AG10803 (cell line): ENCODE data around the gene LGI1.

Experiments
- DNase-seq: peaks from one replicate; pipeline ENCODE4 v3.0.0; 2010; ENCODE audit warnings: low read depth
- H3K4me3 ChIP-seq: 2 replicates; pipeline ENCODE4 v1.5.1; 2011; ENCODE audit warnings: mild to moderate bottlenecking, low read length, control low read depth
- TF ChIP-seq, protein P1 (sequence below): conservative IDR thresholded peaks from 2 replicates; pipeline ENCODE4 v1.5.1; 2011; ENCODE audit warnings: mild to moderate bottlenecking, low read length, control low read depth, inconsistent platforms

Gene LGI1

DNA sequence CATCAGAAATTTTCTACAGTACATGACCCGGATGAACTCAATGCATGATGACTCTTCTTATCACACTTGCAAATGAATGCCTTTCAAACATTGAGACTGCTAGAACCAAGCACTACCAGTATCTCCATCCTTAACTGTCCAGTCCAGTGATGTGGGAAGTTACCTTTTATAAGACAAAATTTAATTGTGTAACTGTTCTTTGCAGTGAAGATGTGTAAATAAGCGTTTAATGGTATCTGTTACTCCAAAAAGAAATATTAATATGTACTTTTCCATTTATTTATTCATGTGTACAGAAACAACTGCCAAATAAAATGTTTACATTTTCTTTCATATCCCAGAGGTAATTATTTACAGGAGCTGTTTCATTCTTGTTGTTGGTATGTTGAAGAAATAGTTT is 40.1 kb downstream of the LGI1 start:
- H3K4me3 ChIP-seq: no peak overlapping the region
- TF ChIP-seq, protein P1, sequence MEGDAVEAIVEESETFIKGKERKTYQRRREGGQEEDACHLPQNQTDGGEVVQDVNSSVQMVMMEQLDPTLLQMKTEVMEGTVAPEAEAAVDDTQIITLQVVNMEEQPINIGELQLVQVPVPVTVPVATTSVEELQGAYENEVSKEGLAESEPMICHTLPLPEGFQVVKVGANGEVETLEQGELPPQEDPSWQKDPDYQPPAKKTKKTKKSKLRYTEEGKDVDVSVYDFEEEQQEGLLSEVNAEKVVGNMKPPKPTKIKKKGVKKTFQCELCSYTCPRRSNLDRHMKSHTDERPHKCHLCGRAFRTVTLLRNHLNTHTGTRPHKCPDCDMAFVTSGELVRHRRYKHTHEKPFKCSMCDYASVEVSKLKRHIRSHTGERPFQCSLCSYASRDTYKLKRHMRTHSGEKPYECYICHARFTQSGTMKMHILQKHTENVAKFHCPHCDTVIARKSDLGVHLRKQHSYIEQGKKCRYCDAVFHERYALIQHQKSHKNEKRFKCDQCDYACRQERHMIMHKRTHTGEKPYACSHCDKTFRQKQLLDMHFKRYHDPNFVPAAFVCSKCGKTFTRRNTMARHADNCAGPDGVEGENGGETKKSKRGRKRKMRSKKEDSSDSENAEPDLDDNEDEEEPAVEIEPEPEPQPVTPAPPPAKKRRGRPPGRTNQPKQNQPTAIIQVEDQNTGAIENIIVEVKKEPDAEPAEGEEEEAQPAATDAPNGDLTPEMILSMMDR: no peak
- DNase-seq: no peak

DNA sequence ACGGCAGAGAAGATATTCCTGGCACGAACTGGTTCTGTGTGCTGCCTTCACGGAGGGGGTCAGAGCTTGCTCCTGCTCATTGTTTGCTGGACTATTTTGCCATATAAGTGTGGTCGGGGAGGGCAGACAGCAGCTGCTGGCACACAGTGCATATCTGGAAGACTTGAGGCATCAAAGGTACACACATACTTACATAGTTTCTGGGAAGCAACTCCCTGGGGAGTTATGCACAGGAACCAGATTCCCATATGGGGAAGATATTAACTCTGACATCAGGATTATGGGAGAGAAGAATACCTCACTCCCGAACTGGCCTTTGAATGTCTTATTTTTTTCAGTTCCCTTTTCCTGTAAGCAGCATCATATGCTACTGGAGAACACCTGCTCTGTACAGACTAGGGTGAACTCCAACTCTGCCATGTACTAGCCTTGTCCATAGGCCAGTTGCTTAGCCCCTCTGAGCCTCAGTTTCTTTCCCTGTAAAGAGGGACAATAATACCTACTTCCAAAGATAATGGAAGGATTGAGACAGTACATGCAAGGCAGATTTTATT is 41.5 kb downstream of the LGI1 start:
- DNase-seq: peak; percentile 9
- TF ChIP-seq, protein P1: no peak
- no peak overlapping the region for H3K4me3 ChIP-seq

DNA sequence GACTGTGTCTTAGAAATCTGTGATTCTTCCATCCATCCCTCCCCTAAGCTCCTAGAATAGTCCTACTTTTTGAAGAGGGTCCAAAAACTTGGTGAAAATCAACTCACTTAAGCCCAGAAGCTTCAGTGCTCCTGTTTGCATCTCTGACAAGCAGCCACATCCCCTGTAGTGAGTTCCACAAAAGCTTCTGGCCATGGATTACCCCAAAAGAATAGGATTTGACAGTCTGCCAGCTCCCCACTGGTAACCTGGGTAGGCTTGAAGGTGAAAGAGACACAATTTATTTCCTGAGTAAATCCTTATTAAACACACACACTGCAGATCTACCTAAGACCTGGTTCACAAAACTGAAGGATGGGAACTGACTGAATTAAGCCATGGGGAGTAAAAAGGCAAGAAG is 46.5 kb downstream of the LGI1 start:
- DNase-seq: no peak
- no peak overlapping the region for H3K4me3 ChIP-seq
- TF ChIP-seq, protein P1: no peak

DNA sequence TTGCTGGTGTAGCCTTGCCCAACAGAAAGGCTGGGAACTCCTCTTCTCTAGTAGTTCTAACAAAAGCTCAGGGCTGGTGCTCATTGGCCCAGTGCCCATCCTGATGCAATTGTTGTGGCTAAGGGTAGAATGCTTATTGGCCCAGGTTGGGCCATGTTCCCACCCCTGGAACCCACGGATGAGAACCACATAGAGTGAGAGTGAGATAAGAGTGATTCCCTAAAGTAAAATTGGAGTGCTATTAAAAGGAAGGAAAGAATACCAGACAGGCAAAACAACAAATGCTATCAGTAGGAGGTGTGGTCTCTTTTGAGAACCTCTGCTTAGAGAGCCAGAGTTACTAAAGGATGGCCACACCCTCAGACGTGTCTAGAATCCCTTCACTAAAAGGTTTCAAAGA is 49.2 kb downstream of the LGI1 start:
- DNase-seq: peak; percentile 18
- no peak overlapping the region for H3K4me3 ChIP-seq
- TF ChIP-seq, protein P1: no peak

DNA sequence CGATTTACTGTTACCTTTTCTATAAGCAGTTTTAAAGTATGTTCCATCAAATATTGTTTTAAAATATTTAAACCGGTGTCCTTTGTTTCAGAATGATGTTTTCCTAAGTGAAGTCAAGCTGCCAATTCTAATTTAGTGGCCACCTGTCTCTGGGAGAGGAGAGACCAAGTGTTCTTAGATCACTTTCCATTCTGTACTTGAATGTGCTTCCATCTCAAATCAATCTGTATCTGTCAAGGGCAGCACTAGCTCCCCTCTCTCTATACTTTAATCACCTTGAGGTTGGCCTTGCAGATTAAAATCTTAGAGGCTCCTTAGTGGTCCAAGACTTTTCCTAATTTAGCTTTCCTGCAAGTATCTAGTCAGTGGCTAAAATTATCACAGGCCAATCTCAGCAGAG is 49.6 kb downstream of the LGI1 start:
- DNase-seq: no peak
- H3K4me3 ChIP-seq: no peak overlapping the region
- TF ChIP-seq, protein P1: no peak

DNA sequence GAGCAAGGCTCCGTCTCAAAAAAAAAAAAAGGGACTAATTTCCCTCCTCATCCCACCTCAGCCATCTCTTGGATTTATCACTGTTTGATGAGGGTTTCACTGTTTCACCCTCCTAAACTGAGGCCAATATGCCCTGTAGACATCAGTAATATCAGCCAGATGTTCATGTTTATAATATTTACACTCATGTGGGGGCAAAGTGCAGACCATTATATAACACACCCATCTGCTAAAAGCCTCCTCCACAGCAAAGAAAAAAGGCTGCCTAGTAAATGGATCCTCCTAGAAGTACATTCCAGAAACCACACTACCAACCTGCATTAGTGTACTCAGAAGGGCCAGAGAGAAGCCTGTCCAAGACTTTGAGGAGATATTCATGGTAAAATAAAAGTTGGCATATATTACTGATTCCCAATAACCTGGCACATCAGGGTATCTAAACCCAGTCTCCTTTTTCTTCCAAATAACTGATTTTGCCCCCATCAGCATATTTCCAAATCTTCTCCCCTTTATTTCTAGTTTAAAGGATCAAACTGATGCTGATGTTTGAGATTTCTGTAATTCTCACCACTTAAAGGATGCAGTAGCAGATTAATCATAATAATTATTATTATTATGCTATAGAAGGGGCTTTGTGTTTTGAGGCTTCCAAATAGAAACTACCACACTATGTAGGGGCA is 55.1 kb downstream of the LGI1 start:
- TF ChIP-seq, protein P1: no peak
- H3K4me3 ChIP-seq: no peak overlapping the region
- no peak for DNase-seq
